HG02642 (cell line): ENCODE results near the gene RAP1GDS1.
A peak's percentile ranks its signal among the peaks of the same experiment; 100 is the strongest.
"Not testable (repeated sequence)": the region's sequence is repeated elsewhere in the genome, so short reads cannot be mapped to it uniquely, and the experiment has no call there.

Experiments used
- ATAC-seq: cut with Tn5 transposase; IDR thresholded peaks from one replicate; pipeline ENCODE4 v1.9.1; 2021; ENCODE audit warnings: mild to moderate bottlenecking; ENCODE audit not compliant: unreplicated experiment, poor library complexity

Gene RAP1GDS1

GRCh38 chr4:98473046-98473445 is 211.9 kb downstream of the RAP1GDS1 start:
- ATAC-seq: no peak

GRCh38 chr4:98474408-98474844 is 213.2 kb downstream of the RAP1GDS1 start:
- ATAC-seq: no peak

GRCh38 chr4:98476891-98477290 is 215.7 kb downstream of the RAP1GDS1 start:
- no peak for ATAC-seq

GRCh38 chr4:98479590-98479989 is 218.4 kb downstream of the RAP1GDS1 start:
- ATAC-seq: not testable (repeated sequence)

- no peak for ATAC-seq
Observed at GRCh38 chr4:98480535-98480934, 219.4 kb downstream of the RAP1GDS1 start.

GRCh38 chr4:98481167-98481566 is 220.0 kb downstream of the RAP1GDS1 start:
- no peak for ATAC-seq

- peak; percentile 27 for ATAC-seq
Observed at GRCh38 chr4:98482503-98482846, 221.3 kb downstream of the RAP1GDS1 start.

GRCh38 chr4:98482847-98483806 is 221.9 kb downstream of the RAP1GDS1 start:
- peak; percentile 96 for ATAC-seq

GRCh38 chr4:98484031-98484430 is 222.8 kb downstream of the RAP1GDS1 start:
- no peak for ATAC-seq

GRCh38 chr4:98485816-98486345 is 224.7 kb downstream of the RAP1GDS1 start:
- ATAC-seq: no peak

GRCh38 chr4:98490251-98490650 is 229.1 kb downstream of the RAP1GDS1 start:
- ATAC-seq: no peak

- ATAC-seq: no peak
Observed at GRCh38 chr4:98491899-98492559, 230.8 kb downstream of the RAP1GDS1 start.

GRCh38 chr4:98493296-98493695 is 232.1 kb downstream of the RAP1GDS1 start:
- peak; percentile 77 for ATAC-seq
